Thyroid gland (tissue), 4 donors: ENCODE results near the gene PDS5A.

ENCODE experiments used
- POLR2A ChIP-seq, 2 donors: fragments of 450-650 bp; IDR thresholded peaks; one replicate each; pipeline ENCODE4 v1.6.1; 2017; ENCODE audit warnings: antibody characterized with exemption in 2 of 2, mild to moderate bottlenecking in 2 of 2, moderate library complexity in 1 of 2
- TF ChIP-seq, protein P1 (sequence below), 6 experiments: fragments of 200-600 bp in 3 of 6; fragments of 450-650 bp in 3 of 6; sonication (generic) in 3 of 6; IDR thresholded peaks; one replicate each; pipeline ENCODE4 v1.5.1; 2016 to 2019; ENCODE audit warnings: antibody characterized with exemption in 6 of 6, mild to moderate bottlenecking in 2 of 6, inconsistent platforms in 1 of 6, moderate library complexity in 1 of 6

DNA sequence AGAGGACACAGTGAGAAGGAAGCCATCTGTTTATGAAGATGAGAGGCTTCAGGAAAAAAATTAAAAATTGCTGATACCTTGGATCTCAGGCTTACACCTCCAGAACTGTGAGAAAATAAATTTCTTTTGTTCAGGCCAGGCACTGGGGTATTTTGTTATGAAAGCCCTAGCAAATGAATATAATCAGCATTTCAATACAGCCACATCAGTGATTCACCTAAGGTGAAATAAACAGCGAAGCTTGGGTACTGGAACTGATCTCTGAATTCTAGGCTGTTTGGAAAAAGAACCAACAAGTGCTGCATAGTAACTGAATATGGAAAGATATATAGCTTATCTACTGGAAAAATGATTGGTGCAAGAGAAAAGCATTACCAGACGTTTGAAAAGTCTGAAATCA lies 88.5 kb downstream of the PDS5A start:
- TF ChIP-seq, protein P1, sequence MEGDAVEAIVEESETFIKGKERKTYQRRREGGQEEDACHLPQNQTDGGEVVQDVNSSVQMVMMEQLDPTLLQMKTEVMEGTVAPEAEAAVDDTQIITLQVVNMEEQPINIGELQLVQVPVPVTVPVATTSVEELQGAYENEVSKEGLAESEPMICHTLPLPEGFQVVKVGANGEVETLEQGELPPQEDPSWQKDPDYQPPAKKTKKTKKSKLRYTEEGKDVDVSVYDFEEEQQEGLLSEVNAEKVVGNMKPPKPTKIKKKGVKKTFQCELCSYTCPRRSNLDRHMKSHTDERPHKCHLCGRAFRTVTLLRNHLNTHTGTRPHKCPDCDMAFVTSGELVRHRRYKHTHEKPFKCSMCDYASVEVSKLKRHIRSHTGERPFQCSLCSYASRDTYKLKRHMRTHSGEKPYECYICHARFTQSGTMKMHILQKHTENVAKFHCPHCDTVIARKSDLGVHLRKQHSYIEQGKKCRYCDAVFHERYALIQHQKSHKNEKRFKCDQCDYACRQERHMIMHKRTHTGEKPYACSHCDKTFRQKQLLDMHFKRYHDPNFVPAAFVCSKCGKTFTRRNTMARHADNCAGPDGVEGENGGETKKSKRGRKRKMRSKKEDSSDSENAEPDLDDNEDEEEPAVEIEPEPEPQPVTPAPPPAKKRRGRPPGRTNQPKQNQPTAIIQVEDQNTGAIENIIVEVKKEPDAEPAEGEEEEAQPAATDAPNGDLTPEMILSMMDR (IDR thresholded peaks at IDR 0.05): no peak
- no peak for TF ChIP-seq POLR2A (IDR thresholded peaks at IDR 0.05)
